ENCODE data around the gene ZNF783.
"Not testable (repeated sequence)": the region's sequence is repeated elsewhere in the genome, so short reads cannot be mapped to it uniquely, and the experiment has no call there.

The ZNF783 gene

GRCh38 chr7:149239345-149240143, 22.5 kb upstream of the ZNF783 start, which contains the start of gene ZNF212:
Gene ZNF212 (plus strand): TSS chr7:149239651. CDS start chr7:149239779, 128 bp downstream.
- peak; percentile 93 for DNase-seq

GRCh38 chr7:149240637-149241036, 21.4 kb upstream of the ZNF783 start:
- DNase-seq, result no peak

- DNase-seq, result no peak
These were observed 20.3 kb upstream of the ZNF783 start for GRCh38 chr7:149241696-149242095.

GRCh38 chr7:149245244-149245643, 16.8 kb upstream of the ZNF783 start:
- DNase-seq, result no peak

- DNase-seq, result no peak
These were observed 16.3 kb upstream of the ZNF783 start for GRCh38 chr7:149245744-149246143.

GRCh38 chr7:149248777-149249176, 13.2 kb upstream of the ZNF783 start:
- DNase-seq, result no peak

GRCh38 chr7:149250151-149250550, 11.8 kb upstream of the ZNF783 start:
- not testable (repeated sequence) for DNase-seq

GRCh38 chr7:149251518-149251917, 10.5 kb upstream of the ZNF783 start:
- not testable (repeated sequence) for DNase-seq

- DNase-seq, result no peak
These were observed 9.6 kb upstream of the ZNF783 start for GRCh38 chr7:149252378-149252777.

GRCh38 chr7:149253665-149254064, 8.3 kb upstream of the ZNF783 start:
- DNase-seq, result no peak

- no peak for DNase-seq
These were observed 7.7 kb upstream of the ZNF783 start for GRCh38 chr7:149254181-149254858.

GRCh38 chr7:149255174-149255573, 6.8 kb upstream of the ZNF783 start:
- DNase-seq, result no peak

GRCh38 chr7:149256568-149256967, 5.4 kb upstream of the ZNF783 start:
- DNase-seq, result no peak

GRCh38 chr7:149257146-149257545, 4.8 kb upstream of the ZNF783 start:
- no peak for DNase-seq

- DNase-seq, result no peak
These were observed 624 bp upstream of the ZNF783 start for GRCh38 chr7:149261316-149261828.

- no peak for DNase-seq
These were observed 4.5 kb downstream of the ZNF783 start for GRCh38 chr7:149266451-149266850.

GRCh38 chr7:149267733-149268132, 5.7 kb downstream of the ZNF783 start:
- no peak for DNase-seq

- DNase-seq, result not testable (repeated sequence)
These were observed 12.4 kb downstream of the ZNF783 start for GRCh38 chr7:149274424-149274823.

- DNase-seq, result no peak
These were observed 15.9 kb downstream of the ZNF783 start for GRCh38 chr7:149277871-149278270.

- no peak for DNase-seq
These were observed 16.4 kb downstream of the ZNF783 start for GRCh38 chr7:149278396-149278795.

GRCh38 chr7:149279111-149279743, 17.2 kb downstream of the ZNF783 start:
- DNase-seq, result no peak

- DNase-seq, result no peak
These were observed 18.2 kb downstream of the ZNF783 start for GRCh38 chr7:149280151-149280550.
